T-helper 2 cell treated with Interferon-gamma antibody and Interleukin-4, amounts not matched to agents 5 μg/mL and 100 μg/mL, for 36 hours (primary cell): ENCODE results near the gene SLC6A3.

Experiments
- DNase-seq: peaks from one replicate; pipeline ENCODE4 v3.0.0; 2021; ENCODE audit warnings: low spot score
- H3K27ac Mint-ChIP-seq: one replicate; pipeline ENCODE4 v1.8.0; 2021; ENCODE audit warnings: mild to moderate bottlenecking, mixed read lengths
- H3K27me3 Mint-ChIP-seq: one replicate; pipeline ENCODE4 v1.8.0; 2021; ENCODE audit warnings: low read depth, mixed read lengths
- H3K36me3 Mint-ChIP-seq: one replicate; pipeline ENCODE4 v1.8.0; 2021; ENCODE audit warnings: low read depth, mixed read lengths
- H3K4me1 Mint-ChIP-seq: one replicate; pipeline ENCODE4 v1.8.0; 2021; ENCODE audit warnings: low read depth, mixed read lengths
- H3K4me3 Mint-ChIP-seq: one replicate; pipeline ENCODE4 v1.8.0; 2022; ENCODE audit warnings: mild to moderate bottlenecking, moderate library complexity, mixed read lengths
- H3K9me3 Mint-ChIP-seq: one replicate; pipeline ENCODE4 v1.8.0; 2021; ENCODE audit warnings: mixed read lengths

SLC6A3 gene

GRCh38 chr5:1473746-1474145 lies 28.5 kb upstream of the SLC6A3 start:
- Mint-ChIP-seq H3K4me3 (no peak overlapping the region), H3K27ac (no peak overlapping the region), H3K9me3 (no peaks in the 10 kb centered on the region), H3K36me3 (peaks cover 2% of the 10 kb centered on the region), H3K27me3 (no peaks in the 10 kb centered on the region), H3K4me1 (no peaks in the 10 kb centered on the region)
- DNase-seq: no peak

GRCh38 chr5:1472964-1473628 lies 27.9 kb upstream of the SLC6A3 start:
- Mint-ChIP-seq H3K9me3 (no peaks in the 10 kb centered on the region), H3K4me3 (no peak overlapping the region), H3K4me1 (no peaks in the 10 kb centered on the region), H3K27me3 (no peaks in the 10 kb centered on the region), H3K27ac (no peak overlapping the region), H3K36me3 (peaks cover 5% of the 10 kb centered on the region)
- no peak for DNase-seq

GRCh38 chr5:1471997-1472963 lies 27.0 kb upstream of the SLC6A3 start:
- H3K4me3 Mint-ChIP-seq: no peak overlapping the region
- no peaks in the 10 kb centered on the region for H3K27me3 Mint-ChIP-seq
- H3K9me3 Mint-ChIP-seq: no peaks in the 10 kb centered on the region
- H3K4me1 Mint-ChIP-seq: no peaks in the 10 kb centered on the region
- H3K36me3 Mint-ChIP-seq: peaks cover 7% of the 10 kb centered on the region
- H3K27ac Mint-ChIP-seq: no peak overlapping the region
- DNase-seq: no peak

- peaks cover 10% of the 10 kb centered on the region for H3K36me3 Mint-ChIP-seq
- peak overlapping the region; percentile 15 for H3K27ac Mint-ChIP-seq
Observed at GRCh38 chr5:1471240-1471853, 26.1 kb upstream of the SLC6A3 start.

GRCh38 chr5:1470762-1471211 lies 25.5 kb upstream of the SLC6A3 start:
- Mint-ChIP-seq H3K36me3 (peaks cover 13% of the 10 kb centered on the region), H3K9me3 (no peaks in the 10 kb centered on the region), H3K27ac (no peak overlapping the region), H3K4me3 (no peak overlapping the region), H3K4me1 (no peaks in the 10 kb centered on the region), H3K27me3 (no peaks in the 10 kb centered on the region)
- DNase-seq: no peak

More at GRCh38 chr5:1471240-1471853, 26.1 kb upstream of the SLC6A3 start:
- H3K4me1 Mint-ChIP-seq: no peaks in the 10 kb centered on the region
- no peak overlapping the region for H3K4me3 Mint-ChIP-seq
- no peaks in the 10 kb centered on the region for H3K27me3 Mint-ChIP-seq
- H3K9me3 Mint-ChIP-seq: no peaks in the 10 kb centered on the region
- DNase-seq: no peak

- Mint-ChIP-seq H3K27me3 (no peaks in the 10 kb centered on the region), H3K9me3 (peaks cover 9% of the 10 kb centered on the region), H3K27ac (no peak overlapping the region), H3K4me3 (no peak overlapping the region), H3K36me3 (peaks cover 30% of the 10 kb centered on the region), H3K4me1 (no peaks in the 10 kb centered on the region)
- no peak for DNase-seq
Observed at GRCh38 chr5:1468629-1469527, 23.6 kb upstream of the SLC6A3 start.

GRCh38 chr5:1468247-1468612 lies 23.0 kb upstream of the SLC6A3 start:
- Mint-ChIP-seq H3K36me3 (peaks cover 34% of the 10 kb centered on the region), H3K27ac (no peak overlapping the region), H3K27me3 (no peaks in the 10 kb centered on the region), H3K9me3 (peaks cover 9% of the 10 kb centered on the region), H3K4me3 (no peak overlapping the region), H3K4me1 (no peaks in the 10 kb centered on the region)
- no peak for DNase-seq

GRCh38 chr5:1467341-1468246 lies 22.4 kb upstream of the SLC6A3 start:
- H3K9me3 Mint-ChIP-seq: peaks cover 9% of the 10 kb centered on the region
- peaks cover 36% of the 10 kb centered on the region for H3K36me3 Mint-ChIP-seq
- H3K4me3 Mint-ChIP-seq: no peak overlapping the region
- H3K4me1 Mint-ChIP-seq: no peaks in the 10 kb centered on the region
- DNase-seq: no peak
- no peak overlapping the region for H3K27ac Mint-ChIP-seq
- H3K27me3 Mint-ChIP-seq: no peaks in the 10 kb centered on the region

- Mint-ChIP-seq H3K4me3 (no peak overlapping the region), H3K4me1 (no peaks in the 10 kb centered on the region), H3K27ac (no peak overlapping the region), H3K27me3 (no peaks in the 10 kb centered on the region), H3K9me3 (peaks cover 9% of the 10 kb centered on the region), H3K36me3 (peaks cover 44% of the 10 kb centered on the region)
- DNase-seq: no peak
Observed at GRCh38 chr5:1466631-1467265, 21.5 kb upstream of the SLC6A3 start.

GRCh38 chr5:1465966-1466471 lies 20.8 kb upstream of the SLC6A3 start:
- H3K27me3 Mint-ChIP-seq: no peaks in the 10 kb centered on the region
- no peaks in the 10 kb centered on the region for H3K4me1 Mint-ChIP-seq
- DNase-seq: no peak
- peaks cover 49% of the 10 kb centered on the region for H3K36me3 Mint-ChIP-seq
- H3K27ac Mint-ChIP-seq: no peak overlapping the region
- H3K4me3 Mint-ChIP-seq: no peak overlapping the region
- H3K9me3 Mint-ChIP-seq: peaks cover 9% of the 10 kb centered on the region

- Mint-ChIP-seq H3K27ac (no peak overlapping the region), H3K27me3 (no peaks in the 10 kb centered on the region), H3K9me3 (peaks cover 9% of the 10 kb centered on the region), H3K36me3 (peaks cover 54% of the 10 kb centered on the region), H3K4me1 (no peaks in the 10 kb centered on the region), H3K4me3 (no peak overlapping the region)
- DNase-seq: no peak
Observed at GRCh38 chr5:1465117-1465516, 19.9 kb upstream of the SLC6A3 start.

GRCh38 chr5:1464511-1464910 lies 19.3 kb upstream of the SLC6A3 start:
- Mint-ChIP-seq H3K27ac (peak overlapping the region; percentile 31), H3K4me1 (no peaks in the 10 kb centered on the region), H3K4me3 (no peak overlapping the region), H3K27me3 (no peaks in the 10 kb centered on the region), H3K9me3 (peaks cover 9% of the 10 kb centered on the region), H3K36me3 (peaks cover 57% of the 10 kb centered on the region)
- DNase-seq: no peak
